Measurements from ENCODE around the gene TMX4.

GRCh38 chr20:7939663-7940062 lies 79.9 kb downstream of the TMX4 start:
- no peak for TF ChIP-seq POLR2A (IDR thresholded peaks at IDR 0.05; ENCODE audit: low read depth, low read length)
- TF ChIP-seq TAF1 (IDR thresholded peaks at IDR 0.05; ENCODE audit: borderline replicate concordance, low read depth, low read length) = no peak
